Thyroid gland (tissue), 4 donors: ENCODE data around the gene NUFIP1. TPM values are rescaled to one million over a fixed set of nuclear protein-coding genes. Genes with fewer than 3 reads are reported as not detected.

ENCODE experiments used
- DNase-seq, 2 donors: peaks; one replicate each; pipeline ENCODE4 v3.0.0-alpha.2; 2019
- H3K27ac ChIP-seq, 3 donors: fragments of 200-600 bp; sonication (generic); 1 replicate in 2 of 3; 2 replicates in 1 of 3; pipeline ENCODE4 v1.5.1; 2016 to 2019; ENCODE audit warnings: mild to moderate bottlenecking in 1 of 3, moderate library complexity in 1 of 3
- H3K27me3 ChIP-seq: fragments of 200-600 bp; sonication (generic); one replicate; pipeline ENCODE4 v1.5.1; 2019
- H3K36me3 ChIP-seq, 2 donors: fragments of 200-600 bp; sonication (generic); one replicate each; pipeline ENCODE4 v1.5.1; 2016 to 2019
- H3K4me1 ChIP-seq, 2 donors: fragments of 200-600 bp; sonication (generic); one replicate each; pipeline ENCODE4 v1.5.1; 2017 to 2019
- H3K4me3 ChIP-seq, 3 donors: fragments of 200-600 bp; sonication (generic); replicated peaks in 1 of 3; 1 replicate in 2 of 3; 2 replicates in 1 of 3; pipeline ENCODE4 v1.5.1; 2016; ENCODE audit warnings: mild to moderate bottlenecking in 1 of 3
- H3K9me3 ChIP-seq: fragments of 200-600 bp; sonication (generic); one replicate; pipeline ENCODE4 v1.5.1; 2017
- POLR2A ChIP-seq, 2 donors: fragments of 450-650 bp; IDR thresholded peaks; one replicate each; pipeline ENCODE4 v1.6.1; 2017; ENCODE audit warnings: antibody characterized with exemption in 2 of 2, mild to moderate bottlenecking in 2 of 2, moderate library complexity in 1 of 2
- WGBS, 2 donors: methylation state at CpG; one replicate each; pipeline ENCODE4 v1.1.5; 2017; 5-methylcytosine and 5-hydroxymethylcytosine counted together
- intact Hi-C: fragments of 100-400 bp; cut with DNase I; formaldehyde crosslinking; loops from one replicate; pipeline ENCODE4 v1.15.1; 2023
- total RNA-seq, 4 donors: library from RNA; depleted of rRNA; stranded (reverse); fragments of >200 nt; gene quantifications; one replicate each; pipeline ENCODE4 v1.2.3, GENCODE V29; 2016
- TF ChIP-seq, protein P1 (sequence below), 6 experiments: fragments of 200-600 bp in 3 of 6; fragments of 450-650 bp in 3 of 6; sonication (generic) in 3 of 6; IDR thresholded peaks; one replicate each; pipeline ENCODE4 v1.5.1; 2016 to 2019; ENCODE audit warnings: antibody characterized with exemption in 6 of 6, mild to moderate bottlenecking in 2 of 6, inconsistent platforms in 1 of 6, moderate library complexity in 1 of 6

Gene NUFIP1
- total RNA-seq, 4 donors from 2014 or later: 3.2 to 4.3 (median 3.5) TPM

DNA sequence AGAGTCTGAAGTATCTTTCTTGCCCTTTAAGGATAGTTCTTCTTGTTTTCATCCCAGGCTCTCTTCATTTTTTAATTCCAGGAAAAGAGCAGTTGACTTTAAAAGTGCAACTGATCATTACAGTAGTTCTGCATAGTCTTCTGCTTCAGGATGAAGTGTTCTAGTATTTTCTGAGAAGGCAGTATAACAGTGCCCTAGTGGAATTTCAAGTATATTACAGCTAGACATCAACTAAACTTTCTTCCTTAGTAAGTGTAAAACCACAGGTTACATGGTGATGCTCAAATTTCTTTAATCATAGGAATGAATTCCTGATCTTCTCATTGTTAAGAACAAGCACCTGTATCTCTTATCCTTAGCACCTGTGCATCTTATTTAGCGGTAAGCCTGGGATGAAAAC is 10.9 kb downstream of the NUFIP1 start:
- H3K4me3 ChIP-seq: no peak overlapping the region
- H3K27ac ChIP-seq: no peak overlapping the region
- DNase-seq: no peak
- 94 to 96% methylated on average over 1 of the region's 1 CpG for WGBS, 2 donors
- TF ChIP-seq, protein P1, sequence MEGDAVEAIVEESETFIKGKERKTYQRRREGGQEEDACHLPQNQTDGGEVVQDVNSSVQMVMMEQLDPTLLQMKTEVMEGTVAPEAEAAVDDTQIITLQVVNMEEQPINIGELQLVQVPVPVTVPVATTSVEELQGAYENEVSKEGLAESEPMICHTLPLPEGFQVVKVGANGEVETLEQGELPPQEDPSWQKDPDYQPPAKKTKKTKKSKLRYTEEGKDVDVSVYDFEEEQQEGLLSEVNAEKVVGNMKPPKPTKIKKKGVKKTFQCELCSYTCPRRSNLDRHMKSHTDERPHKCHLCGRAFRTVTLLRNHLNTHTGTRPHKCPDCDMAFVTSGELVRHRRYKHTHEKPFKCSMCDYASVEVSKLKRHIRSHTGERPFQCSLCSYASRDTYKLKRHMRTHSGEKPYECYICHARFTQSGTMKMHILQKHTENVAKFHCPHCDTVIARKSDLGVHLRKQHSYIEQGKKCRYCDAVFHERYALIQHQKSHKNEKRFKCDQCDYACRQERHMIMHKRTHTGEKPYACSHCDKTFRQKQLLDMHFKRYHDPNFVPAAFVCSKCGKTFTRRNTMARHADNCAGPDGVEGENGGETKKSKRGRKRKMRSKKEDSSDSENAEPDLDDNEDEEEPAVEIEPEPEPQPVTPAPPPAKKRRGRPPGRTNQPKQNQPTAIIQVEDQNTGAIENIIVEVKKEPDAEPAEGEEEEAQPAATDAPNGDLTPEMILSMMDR (IDR thresholded peaks at IDR 0.05): no peak
- TF ChIP-seq POLR2A (IDR thresholded peaks at IDR 0.05): no peak
- H3K9me3 ChIP-seq: no peaks in the 10 kb centered on the region
- H3K27me3 ChIP-seq: no peaks in the 10 kb centered on the region
- H3K36me3 ChIP-seq: peaks cover 7 to 14% of the 10 kb centered on the region in 2 donors
- H3K4me1 ChIP-seq: peaks cover 0 to 9% of the 10 kb centered on the region in 2 donors
- intact Hi-C loops: loop anchor here (10.0 kb wide), 1 partner anchor 64 kb away; no protein-coding TSS in a partner anchor

DNA sequence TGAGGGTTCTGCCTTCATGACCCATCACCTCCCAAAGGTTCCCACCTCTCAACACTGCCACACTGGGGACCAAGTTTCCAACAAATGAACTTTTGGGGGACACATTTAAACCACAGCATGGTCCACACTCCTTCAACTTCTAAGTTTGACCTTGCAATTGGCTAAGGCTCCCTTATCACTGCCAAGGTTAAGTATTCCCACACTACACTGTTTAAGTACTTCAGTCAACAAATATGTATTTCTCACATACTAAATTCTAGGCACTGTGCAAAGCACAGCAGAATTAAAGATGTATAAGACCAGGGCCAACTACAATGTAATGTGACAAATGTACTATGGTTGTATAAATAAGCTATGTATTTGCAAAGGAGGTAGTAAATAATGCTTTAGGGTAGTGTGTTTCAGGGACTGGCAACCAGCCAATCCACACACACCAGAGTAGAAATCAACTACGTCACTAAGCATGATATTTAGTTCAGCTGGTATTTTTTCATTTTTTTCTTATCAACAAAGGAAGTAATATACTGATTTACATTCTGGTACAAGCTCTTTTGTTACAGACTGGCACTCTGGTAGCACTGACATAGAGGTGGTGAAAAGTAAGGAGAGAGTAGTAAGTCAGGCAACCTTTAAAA is 12.2 kb downstream of the NUFIP1 start:
- no peak for TF ChIP-seq POLR2A (IDR thresholded peaks at IDR 0.05)
- TF ChIP-seq, protein P1 (IDR thresholded peaks at IDR 0.05): no peak
- peaks cover 7 to 14% of the 10 kb centered on the region in 2 donors for H3K36me3 ChIP-seq
- H3K4me1 ChIP-seq: peaks cover 0 to 9% of the 10 kb centered on the region in 2 donors
- WGBS, 2 donors: 87 to 89% methylated on average over 1 of the region's 1 CpG
- H3K27ac ChIP-seq: no peak overlapping the region
- H3K9me3 ChIP-seq: no peaks in the 10 kb centered on the region
- no peak for DNase-seq
- no peaks in the 10 kb centered on the region for H3K27me3 ChIP-seq
- intact Hi-C loops: loop anchor here (10.0 kb wide), 1 partner anchor 62 kb away; no protein-coding TSS in a partner anchor
- H3K4me3 ChIP-seq: no peak overlapping the region

DNA sequence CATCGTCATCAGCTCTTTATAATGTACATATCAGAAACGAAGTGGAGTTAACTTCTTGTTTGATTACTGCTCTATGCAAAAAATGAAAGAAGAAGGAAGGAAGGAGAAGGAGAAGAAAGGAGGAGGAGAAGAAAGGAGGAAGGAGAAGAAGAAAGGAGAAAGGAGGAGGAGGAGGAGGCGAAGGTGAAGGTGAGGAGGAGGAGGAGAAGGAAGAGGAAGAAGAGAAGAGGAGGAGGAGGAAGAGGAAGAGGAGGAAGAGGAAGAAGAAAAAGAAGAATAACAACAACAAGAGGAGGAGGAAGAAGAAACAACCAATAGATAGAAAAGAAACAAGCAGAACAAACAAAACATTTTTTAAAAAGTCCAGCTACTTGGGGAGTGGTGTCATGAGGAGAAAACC is 13.1 kb downstream of the NUFIP1 start:
- peaks cover 7 to 14% of the 10 kb centered on the region in 2 donors for H3K36me3 ChIP-seq
- TF ChIP-seq, protein P1 (IDR thresholded peaks at IDR 0.05): no peak
- no peak for TF ChIP-seq POLR2A (IDR thresholded peaks at IDR 0.05)
- intact Hi-C loops: loop anchor here (10.0 kb wide), 1 partner anchor 61 kb away; no protein-coding TSS in a partner anchor
- peaks cover 0 to 9% of the 10 kb centered on the region in 2 donors for H3K4me1 ChIP-seq
- no peak overlapping the region for H3K4me3 ChIP-seq
- no peaks in the 10 kb centered on the region for H3K27me3 ChIP-seq
- no peak for DNase-seq
- no peak overlapping the region for H3K27ac ChIP-seq
- H3K9me3 ChIP-seq: no peaks in the 10 kb centered on the region
- WGBS, 2 donors: 90 to 94% methylated on average over 3 of the region's 3 CpGs

DNA sequence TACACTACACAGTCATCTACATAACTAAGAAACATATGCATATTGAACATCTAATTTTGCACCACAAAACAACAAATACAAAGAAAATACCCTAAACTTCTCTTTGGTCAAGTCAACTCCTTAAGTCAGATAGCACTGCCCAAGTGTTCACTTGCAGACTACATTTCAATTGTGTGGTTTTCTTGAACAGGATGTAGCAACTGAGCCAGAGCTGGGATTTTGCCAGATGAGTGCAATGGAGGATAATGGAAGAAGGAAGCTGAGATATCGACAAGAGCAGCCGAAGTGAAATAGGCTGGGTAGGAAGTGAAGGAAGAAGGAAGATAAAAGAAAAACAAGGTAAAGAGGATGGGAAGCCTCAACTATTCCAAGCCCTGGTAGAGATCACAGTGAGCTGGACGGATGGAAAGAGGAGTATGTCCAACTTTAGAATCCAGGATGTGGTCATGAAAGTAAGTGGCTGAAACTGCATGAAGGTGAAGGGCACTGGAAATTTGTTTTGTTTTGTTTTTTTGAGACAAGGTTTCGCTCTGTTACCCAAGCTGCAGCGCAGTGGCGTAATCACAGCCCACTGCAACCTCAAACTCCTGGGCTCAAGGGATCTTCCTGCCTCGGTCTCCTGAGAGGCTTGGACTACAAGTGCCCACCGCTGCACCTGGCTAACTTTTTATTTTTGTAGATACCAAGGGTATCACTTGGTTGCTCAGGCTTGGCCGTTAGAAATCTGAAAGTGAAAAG is 15.0 kb downstream of the NUFIP1 start:
- intact Hi-C loops: loop anchor here (10.0 kb wide), 1 partner anchor 59 kb away; no protein-coding TSS in a partner anchor
- H3K27ac ChIP-seq: peak overlapping the region in 2 of 3 donors; percentile 29 to 47

More for the DNA sequence above, 15.0 kb downstream of the NUFIP1 start:
- H3K9me3 ChIP-seq: no peaks in the 10 kb centered on the region
- H3K36me3 ChIP-seq: peaks cover 7 to 11% of the 10 kb centered on the region in 2 donors
- H3K4me1 ChIP-seq: peaks cover 3 to 9% of the 10 kb centered on the region in 2 donors
- TF ChIP-seq POLR2A (IDR thresholded peaks at IDR 0.05): no peak
- TF ChIP-seq, protein P1 (IDR thresholded peaks at IDR 0.05): no peak
- WGBS, 2 donors: 68 to 71% methylated on average over 9 of the region's 9 CpGs
- no peak overlapping the region for H3K4me3 ChIP-seq
- peak; percentile 39 to 70 for DNase-seq
- no peaks in the 10 kb centered on the region for H3K27me3 ChIP-seq
